Endothelial cell of umbilical vein (primary cell): ENCODE data around the gene HIP1.
"Not testable (repeated sequence)": the region's sequence is repeated elsewhere in the genome, so short reads cannot be mapped to it uniquely, and the experiment has no call there.

ENCODE experiments used
- EZH2 ChIP-seq: IDR thresholded peaks from 2 replicates; pipeline ENCODE4 v1.6.1; 2012; ENCODE audit warnings: borderline replicate concordance, low read depth, mild to moderate bottlenecking, moderate library complexity, low read length, inconsistent platforms; ENCODE audit not compliant: severe bottlenecking
- FOS ChIP-seq: IDR thresholded peaks from 2 replicates; pipeline ENCODE4 v1.6.1; 2011; ENCODE audit warnings: mild to moderate bottlenecking, low read length, moderate library complexity, borderline replicate concordance; ENCODE audit not compliant: insufficient read depth
- GATA2 ChIP-seq: IDR thresholded peaks from 2 replicates; pipeline ENCODE4 v1.7.0; 2011; ENCODE audit warnings: low read depth, mild to moderate bottlenecking, moderate library complexity, mixed read lengths, low read length; ENCODE audit not compliant: insufficient read length, insufficient read depth
- JUN ChIP-seq: IDR thresholded peaks from 2 replicates; pipeline ENCODE4 v1.6.1; 2011; ENCODE audit warnings: borderline replicate concordance, low read depth; ENCODE audit not compliant: insufficient read length, insufficient read depth
- MYC ChIP-seq: IDR thresholded peaks from one replicate; pipeline ENCODE4 v1.6.1; 2011; ENCODE audit warnings: mild to moderate bottlenecking, low read depth, low read length
- POLR2A ChIP-seq: IDR thresholded peaks from 2 replicates; pipeline ENCODE4 v1.6.1; 2012; ENCODE audit warnings: low read depth, mild to moderate bottlenecking, control low read depth, low read length
- POLR2AphosphoS5 ChIP-seq: IDR thresholded peaks from 2 replicates; pipeline ENCODE4 v1.6.1; 2012; ENCODE audit warnings: low read depth, mild to moderate bottlenecking, control low read depth, low read length, moderate library complexity; ENCODE audit not compliant: insufficient read depth
- TF ChIP-seq, protein P1 (sequence below), 2 donors: IDR thresholded peaks; 1 replicate in 1 of 2; 2 replicates in 1 of 2; pipeline ENCODE4 v1.5.1; 2011; ENCODE audit warnings: low read length in 2 of 2, mild to moderate bottlenecking in 2 of 2, moderate library complexity in 2 of 2, control low read depth in 1 of 2, inconsistent platforms in 1 of 2, low read depth in 1 of 2; ENCODE audit not compliant: insufficient read depth in 1 of 2; ENCODE audit errors: extremely low read depth in 1 of 2

DNA sequence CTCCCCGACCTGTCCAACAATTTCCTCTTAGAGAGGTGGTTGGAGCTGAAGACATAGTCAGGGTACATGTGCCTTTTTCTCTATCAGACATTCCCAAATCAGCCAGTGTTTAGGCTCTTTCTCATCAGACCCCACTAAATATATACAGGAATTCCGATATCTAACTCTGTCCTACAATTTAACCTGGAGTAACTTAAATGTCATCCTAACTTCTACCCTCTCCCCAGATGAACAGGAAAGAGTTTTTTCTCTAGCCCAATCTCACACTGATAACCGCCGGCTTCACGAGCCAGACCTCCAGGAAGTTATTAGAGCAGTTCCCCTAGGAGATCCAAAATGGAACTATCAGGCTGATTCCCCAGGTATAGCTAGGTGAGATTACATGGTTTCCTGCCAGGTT lies 44.3 kb upstream of the HIP1 start:
- TF ChIP-seq POLR2A, POLR2AphosphoS5, EZH2, JUN, MYC, GATA2, FOS: not testable (repeated sequence)
- TF ChIP-seq, protein P1, sequence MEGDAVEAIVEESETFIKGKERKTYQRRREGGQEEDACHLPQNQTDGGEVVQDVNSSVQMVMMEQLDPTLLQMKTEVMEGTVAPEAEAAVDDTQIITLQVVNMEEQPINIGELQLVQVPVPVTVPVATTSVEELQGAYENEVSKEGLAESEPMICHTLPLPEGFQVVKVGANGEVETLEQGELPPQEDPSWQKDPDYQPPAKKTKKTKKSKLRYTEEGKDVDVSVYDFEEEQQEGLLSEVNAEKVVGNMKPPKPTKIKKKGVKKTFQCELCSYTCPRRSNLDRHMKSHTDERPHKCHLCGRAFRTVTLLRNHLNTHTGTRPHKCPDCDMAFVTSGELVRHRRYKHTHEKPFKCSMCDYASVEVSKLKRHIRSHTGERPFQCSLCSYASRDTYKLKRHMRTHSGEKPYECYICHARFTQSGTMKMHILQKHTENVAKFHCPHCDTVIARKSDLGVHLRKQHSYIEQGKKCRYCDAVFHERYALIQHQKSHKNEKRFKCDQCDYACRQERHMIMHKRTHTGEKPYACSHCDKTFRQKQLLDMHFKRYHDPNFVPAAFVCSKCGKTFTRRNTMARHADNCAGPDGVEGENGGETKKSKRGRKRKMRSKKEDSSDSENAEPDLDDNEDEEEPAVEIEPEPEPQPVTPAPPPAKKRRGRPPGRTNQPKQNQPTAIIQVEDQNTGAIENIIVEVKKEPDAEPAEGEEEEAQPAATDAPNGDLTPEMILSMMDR (IDR thresholded peaks at IDR 0.05; ENCODE audit: extremely low read depth in 1 of 2, insufficient read depth in 1 of 2, low read depth in 1 of 2, low read length in 2 of 2), result not testable (repeated sequence)
